ENCODE results near the gene SPSB4. TPM values are rescaled to one million over a fixed set of nuclear protein-coding genes. Genes with fewer than 3 reads are reported as not detected.
A peak's percentile ranks its signal among the peaks of the same experiment; 100 is the strongest.

Gene SPSB4
- total RNA-seq, 4 donors from 2014 or later: 0.14 TPM; not detected in 3

GRCh38 chr3:141074529-141074928, 23.4 kb downstream of the SPSB4 start:
- 91 to 100% methylated on average over 2 to 9 of the region's 9 CpGs for WGBS, 2 donors (ENCODE audit: low coverage in 1 of 2)
- Histone ChIP-seq H3K4me1 (peaks cover 0 to 19% (median 10%) of the 10 kb centered on the region in 4 donors), H3K27me3 (no peaks in the 10 kb centered on the region), H3K36me3 (no peaks in the 10 kb centered on the region), H3K27ac (no peak overlapping the region), H3K9me3 (no peaks in the 10 kb centered on the region), H3K4me3 (no peak overlapping the region)
- in situ Hi-C loops (cut with MboI; ENCODE audit: low pct_ligation_motif_present in 1 of 4, low pct_unique_long_range_greater_than_20kb in 1 of 4, low sequenced_read_pairs in 3 of 4) (no loop called here), intact Hi-C loops (cut with DNase I; ENCODE audit: low total_unique reads) (no loop called here)
- TF ChIP-seq POLR2AphosphoS5 (IDR thresholded peaks at IDR 0.05): no peak
- TF ChIP-seq, protein P1, sequence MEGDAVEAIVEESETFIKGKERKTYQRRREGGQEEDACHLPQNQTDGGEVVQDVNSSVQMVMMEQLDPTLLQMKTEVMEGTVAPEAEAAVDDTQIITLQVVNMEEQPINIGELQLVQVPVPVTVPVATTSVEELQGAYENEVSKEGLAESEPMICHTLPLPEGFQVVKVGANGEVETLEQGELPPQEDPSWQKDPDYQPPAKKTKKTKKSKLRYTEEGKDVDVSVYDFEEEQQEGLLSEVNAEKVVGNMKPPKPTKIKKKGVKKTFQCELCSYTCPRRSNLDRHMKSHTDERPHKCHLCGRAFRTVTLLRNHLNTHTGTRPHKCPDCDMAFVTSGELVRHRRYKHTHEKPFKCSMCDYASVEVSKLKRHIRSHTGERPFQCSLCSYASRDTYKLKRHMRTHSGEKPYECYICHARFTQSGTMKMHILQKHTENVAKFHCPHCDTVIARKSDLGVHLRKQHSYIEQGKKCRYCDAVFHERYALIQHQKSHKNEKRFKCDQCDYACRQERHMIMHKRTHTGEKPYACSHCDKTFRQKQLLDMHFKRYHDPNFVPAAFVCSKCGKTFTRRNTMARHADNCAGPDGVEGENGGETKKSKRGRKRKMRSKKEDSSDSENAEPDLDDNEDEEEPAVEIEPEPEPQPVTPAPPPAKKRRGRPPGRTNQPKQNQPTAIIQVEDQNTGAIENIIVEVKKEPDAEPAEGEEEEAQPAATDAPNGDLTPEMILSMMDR (IDR thresholded peaks at IDR 0.05): no peak
- TF ChIP-seq POLR2A (IDR thresholded peaks at IDR 0.05): no peak
- no peak for TF ChIP-seq EP300 (IDR thresholded peaks at IDR 0.05; ENCODE audit: low read depth)
- no peak for DNase-seq

DNA sequence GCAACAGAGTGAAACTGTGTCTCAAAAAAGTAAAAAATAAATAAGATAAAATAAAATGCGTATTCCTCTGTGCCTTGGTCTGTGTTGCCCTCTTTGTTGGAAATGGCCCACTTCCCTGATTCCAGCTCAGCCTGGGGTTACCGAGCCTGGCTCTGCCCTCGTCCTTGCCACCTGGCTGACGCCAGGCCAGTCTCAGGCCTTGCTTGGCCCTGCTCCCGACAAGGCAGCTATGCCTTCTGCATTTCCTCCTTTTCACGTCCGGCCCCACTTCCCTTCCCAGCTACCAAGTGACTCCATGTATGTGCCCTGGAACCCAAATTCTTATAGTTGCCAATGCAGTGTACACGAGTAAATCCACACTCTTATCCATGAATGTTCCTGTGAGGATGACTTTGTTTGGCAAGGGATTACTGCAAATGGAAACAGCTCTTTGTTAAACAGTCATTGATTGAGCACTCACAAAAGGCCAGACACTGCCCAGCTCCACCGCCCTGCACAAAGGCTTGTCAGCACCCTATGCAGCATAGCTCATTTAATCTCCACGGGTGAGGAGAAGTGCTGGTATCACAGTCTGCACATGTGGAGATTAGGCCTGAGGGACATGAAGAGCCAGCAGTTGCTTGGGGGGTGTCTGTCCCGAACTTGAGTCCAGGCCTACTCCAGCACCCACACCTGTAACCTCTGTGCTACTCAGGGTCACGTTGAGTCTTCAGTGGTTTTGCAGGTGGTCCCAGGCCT, 25.1 kb downstream of the SPSB4 start:
- DNase-seq: no peak
- H3K4me1 ChIP-seq: peaks cover 0 to 19% (median 10%) of the 10 kb centered on the region in 4 donors
- no peak for TF ChIP-seq EP300 (IDR thresholded peaks at IDR 0.05; ENCODE audit: low read depth)
- TF ChIP-seq POLR2A (IDR thresholded peaks at IDR 0.05): no peak
- TF ChIP-seq POLR2AphosphoS5 (IDR thresholded peaks at IDR 0.05): no peak
- TF ChIP-seq, protein P1 (IDR thresholded peaks at IDR 0.05): no peak
- H3K9me3 ChIP-seq: no peaks in the 10 kb centered on the region
- H3K4me3 ChIP-seq: no peak overlapping the region
- in situ Hi-C loops (cut with MboI; ENCODE audit: low pct_ligation_motif_present in 1 of 4, low pct_unique_long_range_greater_than_20kb in 1 of 4, low sequenced_read_pairs in 3 of 4) (no loop called here), intact Hi-C loops (cut with DNase I; ENCODE audit: low total_unique reads) (no loop called here)
- WGBS, 2 donors (ENCODE audit: low coverage in 1 of 2): 75% methylated on average over 12 of the region's 12 CpGs; no CpG with 5 or more reads in 1 of the 2 donors
- H3K27me3 ChIP-seq: no peaks in the 10 kb centered on the region
- H3K27ac ChIP-seq: peak overlapping the region in 3 of 4 donors; percentile 56 to 71 (median 69)
- no peaks in the 10 kb centered on the region for H3K36me3 ChIP-seq

DNA sequence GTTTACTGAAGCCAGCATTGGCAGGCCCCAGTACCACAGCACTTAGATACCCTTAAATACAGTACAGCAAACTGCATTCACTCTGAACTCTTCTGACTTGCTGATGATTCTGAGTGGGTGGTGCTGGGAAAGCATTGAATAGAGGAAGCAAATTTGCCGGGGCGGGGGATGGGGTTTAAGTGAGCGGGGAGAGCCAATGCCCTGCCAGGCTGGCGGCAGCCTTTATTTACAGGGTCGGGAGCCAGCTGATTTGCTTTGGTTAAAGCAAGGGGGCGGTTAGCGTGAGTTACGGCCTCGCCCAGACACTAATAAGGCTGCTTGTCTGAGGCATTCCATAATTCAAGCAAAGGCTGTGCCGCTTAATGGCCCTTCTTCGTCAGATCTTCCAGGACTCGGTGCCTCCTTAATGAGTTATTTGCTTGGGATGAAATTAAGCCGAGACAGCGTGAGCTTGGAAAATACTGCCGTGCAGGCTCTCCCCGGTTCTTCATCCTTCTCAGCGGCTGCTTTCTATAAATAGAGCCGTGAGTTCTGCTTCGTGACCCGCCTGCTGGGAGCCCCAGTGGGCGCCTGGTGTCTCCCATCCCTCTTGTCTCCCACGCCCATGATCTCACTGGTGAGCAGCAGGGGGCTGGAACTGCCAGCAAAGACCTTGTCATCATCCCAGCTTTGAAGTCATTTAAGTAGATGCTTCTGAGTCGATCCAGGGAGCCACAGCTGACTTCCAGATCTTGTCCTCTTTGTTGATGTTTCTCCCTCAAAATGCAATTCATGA, 25.8 kb downstream of the SPSB4 start:
- WGBS, 2 donors (ENCODE audit: low coverage in 1 of 2): 12 to 19% methylated on average over 6 to 23 of the region's 23 CpGs
- Histone ChIP-seq H3K27ac (peak overlapping the region; percentile 56 to 71 (median 63)), H3K27me3 (no peaks in the 10 kb centered on the region), H3K9me3 (no peaks in the 10 kb centered on the region), H3K4me3 (peak overlapping the region in 2 of 4 donors; percentile 11 to 30), H3K36me3 (no peaks in the 10 kb centered on the region), H3K4me1 (peaks cover 0 to 19% (median 10%) of the 10 kb centered on the region in 4 donors)
- TF ChIP-seq, protein P1 (IDR thresholded peaks at IDR 0.05): no peak
- no peak for TF ChIP-seq POLR2A (IDR thresholded peaks at IDR 0.05)
- TF ChIP-seq POLR2AphosphoS5 (IDR thresholded peaks at IDR 0.05): no peak
- TF ChIP-seq EP300 (IDR thresholded peaks at IDR 0.05; ENCODE audit: low read depth): no peak
- in situ Hi-C loops (cut with MboI; ENCODE audit: low pct_ligation_motif_present in 1 of 4, low pct_unique_long_range_greater_than_20kb in 1 of 4, low sequenced_read_pairs in 3 of 4): no loop called here
- peak; percentile 34 for DNase-seq
- intact Hi-C loops (cut with DNase I; ENCODE audit: low total_unique reads): no loop called here

- TF ChIP-seq, protein P1 (IDR thresholded peaks at IDR 0.05): no peak
- no peak for TF ChIP-seq EP300 (IDR thresholded peaks at IDR 0.05; ENCODE audit: low read depth)
- no peak for TF ChIP-seq POLR2AphosphoS5 (IDR thresholded peaks at IDR 0.05)
- TF ChIP-seq POLR2A (IDR thresholded peaks at IDR 0.05): no peak
- DNase-seq: no peak
- in situ Hi-C loops (cut with MboI; ENCODE audit: low pct_ligation_motif_present in 1 of 4, low pct_unique_long_range_greater_than_20kb in 1 of 4, low sequenced_read_pairs in 3 of 4): no loop called here
- intact Hi-C loops (cut with DNase I; ENCODE audit: low total_unique reads): no loop called here
- H3K27me3 ChIP-seq: no peaks in the 10 kb centered on the region
- H3K27ac ChIP-seq: peak overlapping the region in 2 of 4 donors; percentile 57 to 69
- WGBS, 2 donors (ENCODE audit: low coverage in 1 of 2): 86% methylated on average over 6 of the region's 6 CpGs; no CpG with 5 or more reads in 1 of the 2 donors
- H3K4me3 ChIP-seq: peak overlapping the region in 1 of 4 donors; percentile 30
- no peaks in the 10 kb centered on the region for H3K36me3 ChIP-seq
- peaks cover 0 to 19% (median 10%) of the 10 kb centered on the region in 4 donors for H3K4me1 ChIP-seq
- no peaks in the 10 kb centered on the region for H3K9me3 ChIP-seq
Observed at GRCh38 chr3:141077631-141078030, 26.5 kb downstream of the SPSB4 start.

Measured in transverse colon (tissue), 4 donors.